DOHH2 (cell line): ENCODE data around the gene ERBB2.

Source experiments
- H3F3A ChIP-seq: fragments of 200-600 bp; sonication (generic), shearing (Covaris generic); 2 replicates; pipeline ENCODE4 v1.6.0; 2016; ENCODE audit warnings: antibody characterized with exemption, mild to moderate bottlenecking; ENCODE audit not compliant: control insufficient read depth, insufficient read depth
- H3K27ac ChIP-seq: fragments of 200-600 bp; sonication (generic); 2 replicates; pipeline ENCODE4 v1.5.1; 2014; ENCODE audit warnings: low read depth, mild to moderate bottlenecking, low read length, moderate library complexity
- H3K27me3 ChIP-seq: fragments of 200-600 bp; sonication (generic); 2 replicates; pipeline ENCODE4 v1.6.1; 2014; ENCODE audit warnings: mild to moderate bottlenecking, low read length, mixed read lengths; ENCODE audit not compliant: control insufficient read depth
- H3K36me3 ChIP-seq: fragments of 200-600 bp; sonication (generic); 2 replicates; pipeline ENCODE4 v1.6.1; 2014; ENCODE audit warnings: mild to moderate bottlenecking, low read length, moderate library complexity, mixed read lengths; ENCODE audit not compliant: control insufficient read depth
- H3K4me1 ChIP-seq: fragments of 200-600 bp; sonication (generic); 2 replicates; pipeline ENCODE4 v1.6.1; 2014; ENCODE audit warnings: mild to moderate bottlenecking, low read length, mixed read lengths; ENCODE audit not compliant: control insufficient read depth
- H3K4me2 ChIP-seq: fragments of 200-600 bp; sonication (generic); 2 replicates; pipeline ENCODE4 v1.6.0; 2014; ENCODE audit warnings: mild to moderate bottlenecking, low read length, moderate library complexity
- H3K4me3 ChIP-seq: fragments of 200-600 bp; sonication (generic); 2 replicates; pipeline ENCODE4 v1.5.1; 2014; ENCODE audit warnings: mild to moderate bottlenecking, low read length, mixed read lengths
- H3K79me2 ChIP-seq: fragments of 200-600 bp; sonication (generic); 2 replicates; pipeline ENCODE4 v1.6.1; 2014; ENCODE audit warnings: mild to moderate bottlenecking, low read length, mixed read lengths; ENCODE audit not compliant: control insufficient read depth
- H3K9me2 ChIP-seq: fragments of 200-600 bp; sonication (generic); replicated peaks from 2 replicates; pipeline ENCODE4 v1.6.1; 2014; ENCODE audit warnings: mild to moderate bottlenecking, low read length, mixed read lengths; ENCODE audit not compliant: control insufficient read depth
- H3K9me3 ChIP-seq: fragments of 200-600 bp; sonication (generic); 2 replicates; pipeline ENCODE4 v1.6.1; 2014; ENCODE audit warnings: antibody characterized with exemption, low read length, mixed read lengths; ENCODE audit not compliant: control insufficient read depth, insufficient read depth
- H4K20me1 ChIP-seq: fragments of 200-600 bp; sonication (generic); 2 replicates; pipeline ENCODE4 v1.6.0; 2014; ENCODE audit warnings: low read depth, mild to moderate bottlenecking, antibody characterized with exemption, low read length, moderate library complexity; ENCODE audit not compliant: control insufficient read depth, insufficient read depth
- CTCF ChIP-seq: fragments of 200-600 bp; sonication (generic); IDR thresholded peaks from one replicate; pipeline ENCODE4 v1.5.1; 2014; ENCODE audit warnings: antibody characterized with exemption, mild to moderate bottlenecking, low read depth, low read length; ENCODE audit not compliant: poor library complexity, severe bottlenecking
- EZH2phosphoT487 ChIP-seq: fragments of 200-600 bp; sonication (generic); IDR thresholded peaks from 2 replicates; pipeline ENCODE4 v1.6.1; 2017; ENCODE audit warnings: borderline replicate concordance, mild to moderate bottlenecking, antibody characterized with exemption, low read length, moderate library complexity, mixed read lengths

The ERBB2 gene

GRCh38 chr17:39667945-39668924, 31.6 kb upstream of the ERBB2 start, which contains the start of gene PNMT:
PNMT (plus strand) TSS chr17:39668453; CDS start chr17:39668476, 23 bp downstream.
- no peaks in the 10 kb centered on the region for H3K36me3 ChIP-seq
- H3K27ac ChIP-seq, result no peak within 1 kb of the TSS
- H3K9me3 ChIP-seq, result no peaks in the 10 kb centered on the region
- no peaks in the 10 kb centered on the region for H3K79me2 ChIP-seq
- TF ChIP-seq CTCF (peak; percentile 85), EZH2phosphoT487 (no peak)
- no peaks in the 10 kb centered on the region; the same call in 1 of the 2 replicates for H3F3A ChIP-seq
- H3K27me3 ChIP-seq, result peaks cover 31% of the 10 kb centered on the region
- H3K9me2 ChIP-seq, result no peaks in the 10 kb centered on the region
- peak within 1 kb of the TSS; percentile 69 for H3K4me2 ChIP-seq
- H3K4me3 ChIP-seq, result peak within 1 kb of the TSS; percentile 67
- no peaks in the 10 kb centered on the region for H4K20me1 ChIP-seq
- H3K4me1 ChIP-seq, result peaks cover 17% of the 10 kb centered on the region

GRCh38 chr17:39669897-39670735, 29.7 kb upstream of the ERBB2 start:
- Histone ChIP-seq H3K79me2 (no peaks in the 10 kb centered on the region), H3K4me3 (no peak overlapping the region), H3K9me3 (no peaks in the 10 kb centered on the region), H3K4me1 (peaks cover 30% of the 10 kb centered on the region), H3K36me3 (no peaks in the 10 kb centered on the region), H3K4me2 (no peak overlapping the region), H4K20me1 (no peaks in the 10 kb centered on the region), H3F3A (no peaks in the 10 kb centered on the region), H3K27me3 (peaks cover 31% of the 10 kb centered on the region), H3K27ac (no peak overlapping the region), H3K9me2 (no peaks in the 10 kb centered on the region)
- TF ChIP-seq EZH2phosphoT487, result no peak
- no peak for TF ChIP-seq CTCF

- H3K27ac ChIP-seq, result no peak overlapping the region
- H3K79me2 ChIP-seq, result no peaks in the 10 kb centered on the region
- TF ChIP-seq EZH2phosphoT487 (no peak), CTCF (no peak)
- H3K9me3 ChIP-seq, result no peaks in the 10 kb centered on the region
- H3K9me2 ChIP-seq, result no peaks in the 10 kb centered on the region
- no peaks in the 10 kb centered on the region for H3K36me3 ChIP-seq
- H3K27me3 ChIP-seq, result peaks cover 29% of the 10 kb centered on the region
- no peak overlapping the region for H3K4me3 ChIP-seq
- no peaks in the 10 kb centered on the region for H4K20me1 ChIP-seq
- peaks cover 36% of the 10 kb centered on the region for H3K4me1 ChIP-seq
- H3F3A ChIP-seq, result no peaks in the 10 kb centered on the region
- no peak overlapping the region for H3K4me2 ChIP-seq
These were observed 29.1 kb upstream of the ERBB2 start for GRCh38 chr17:39670746-39671145.
